CD4-positive, alpha-beta T cell (primary cell): Measurements from ENCODE around the gene ZCWPW1. TPM values are rescaled to one million over a fixed set of nuclear protein-coding genes. Genes with fewer than 3 reads are reported as not detected.
"Not testable (repeated sequence)": the region's sequence is repeated elsewhere in the genome, so short reads cannot be mapped to it uniquely, and the experiment has no call there.

ENCODE experiments used
- ATAC-seq: fragments of 200-7000 bp; cut with Tn5 transposase; one replicate; pipeline ENCODE4 v1.10.0; 2022; ENCODE audit warnings: mild to moderate bottlenecking; ENCODE audit not compliant: poor library complexity
- CTCF ChIA-PET: fragments of 350-600 bp; sonication (Branson Sonifier 250); formaldehyde crosslinking; loops from one replicate; lab custom pipeline; 2021; ENCODE audit warnings: antibody characterized with exemption, inconsistent platforms; lab: Charles Lee
- POLR2A ChIA-PET: fragments of 350-600 bp; sonication (Branson Sonifier 250); formaldehyde crosslinking; loops from one replicate; lab custom pipeline; 2021; ENCODE audit warnings: antibody characterized with exemption, inconsistent platforms; lab: Charles Lee
- DNase-seq, 14 experiments: peaks; one replicate each; pipeline ENCODE4 v3.0.0-alpha.2; 2013 to 2020; ENCODE audit warnings: mixed read lengths in 2 of 14
- H3K27ac ChIP-seq, 2 donors: one replicate each; pipeline versions ENCODE4 v1.5.1 to v1.7.0; 2013; ENCODE audit warnings: low read length in 2 of 2, low read depth in 1 of 2, mild to moderate bottlenecking in 1 of 2
- H3K27me3 ChIP-seq, 2 experiments: 1 replicate in 1 of 2; 2 replicates in 1 of 2; pipeline versions ENCODE4 v1.6.1 to v1.7.0; 2013; ENCODE audit warnings: low read length in 2 of 2, control low read depth in 1 of 2, mild to moderate bottlenecking in 1 of 2, moderate library complexity in 1 of 2; ENCODE audit not compliant: insufficient read depth in 2 of 2, control insufficient read depth in 1 of 2
- H3K36me3 ChIP-seq: one replicate; pipeline ENCODE4 v1.6.1; 2013; ENCODE audit warnings: low read length, control low read depth; ENCODE audit not compliant: insufficient read depth
- H3K4me1 ChIP-seq: one replicate; pipeline ENCODE4 v1.6.1; 2013; ENCODE audit warnings: low read length, control low read depth; ENCODE audit not compliant: insufficient read depth
- H3K4me3 ChIP-seq: one replicate; pipeline ENCODE4 v1.5.1; 2013; ENCODE audit warnings: mild to moderate bottlenecking, low read length, moderate library complexity
- H3K9me3 ChIP-seq, 2 experiments: 1 replicate in 1 of 2; 2 replicates in 1 of 2; pipeline versions ENCODE4 v1.6.1 to v1.7.0; 2013; ENCODE audit warnings: low read length in 2 of 2, mild to moderate bottlenecking in 2 of 2, control low read depth in 1 of 2, moderate library complexity in 1 of 2; ENCODE audit not compliant: control insufficient read depth in 1 of 2, insufficient read depth in 1 of 2
- H3K27ac Mint-ChIP-seq: one replicate; pipeline ENCODE4 v1.8.0; 2020; ENCODE audit warnings: mixed read lengths
- H3K27me3 Mint-ChIP-seq: one replicate; pipeline ENCODE4 v1.8.0; 2021; ENCODE audit warnings: mixed read lengths
- H3K36me3 Mint-ChIP-seq: one replicate; pipeline ENCODE4 v1.8.0; 2021; ENCODE audit warnings: low read depth, mixed read lengths
- H3K4me1 Mint-ChIP-seq: one replicate; pipeline ENCODE4 v1.8.0; 2021; ENCODE audit warnings: low read depth, mixed read lengths
- H3K4me3 Mint-ChIP-seq: one replicate; pipeline ENCODE4 v1.8.0; 2020; ENCODE audit warnings: mild to moderate bottlenecking, mixed read lengths
- H3K9me3 Mint-ChIP-seq: one replicate; pipeline ENCODE4 v1.8.0; 2020; ENCODE audit warnings: mixed read lengths
- intact Hi-C, 2 experiments: fragments of 100-400 bp; cut with DNase I in 1 of 2; cut with micrococcal nuclease in 1 of 2; formaldehyde crosslinking; loops; one replicate each; pipeline versions ENCODE4 v1.15.1 to v1.9.0; 2023 to 2025; cut with DNase I, micrococcal nuclease
- total RNA-seq, 174 experiments: library from RNA in 2 of 174; stranded (reverse) in 2 of 174; gene quantifications; one replicate each; pipeline ENCODE4 v1.2.3 and lab custom pipeline; 2021 to 2026
- TF ChIP-seq, protein P1 (sequence below): fragments of 200-600 bp; IDR thresholded peaks from one replicate; pipeline ENCODE4 v1.8.0; 2022; ENCODE audit warnings: antibody characterized with exemption, mild to moderate bottlenecking

ZCWPW1 gene
- total RNA-seq, 2 experiments from 2014 or later = 4.4 to 6.5 TPM

DNA sequence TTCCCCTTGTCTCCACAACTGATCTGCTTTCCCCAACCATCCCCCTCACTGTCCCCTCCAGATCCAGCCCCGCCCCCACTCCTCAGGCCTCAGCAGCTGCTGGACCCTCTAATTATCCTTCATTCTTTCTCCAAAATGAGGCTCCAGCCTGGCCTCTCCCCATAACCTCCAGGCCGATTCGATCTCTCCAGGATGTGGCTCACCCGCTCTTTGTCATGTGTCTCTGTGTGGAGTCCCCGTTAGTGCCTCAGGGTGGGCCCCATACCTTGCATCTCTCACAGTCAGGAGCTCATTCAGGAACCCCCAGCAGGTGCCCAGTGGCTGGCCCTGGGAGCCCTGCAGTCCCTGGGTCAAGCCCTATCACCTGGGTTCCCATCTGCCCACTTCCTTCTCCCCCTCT, 53.9 kb downstream of the ZCWPW1 start:
- no peaks in the 10 kb centered on the region for H3K36me3 ChIP-seq
- H3K9me3 ChIP-seq = no peaks in the 10 kb centered on the region
- H3K27ac ChIP-seq = no peak overlapping the region
- H3K4me1 Mint-ChIP-seq = peaks cover 3% of the 10 kb centered on the region
- peaks cover 14% of the 10 kb centered on the region for H3K4me1 ChIP-seq
- CTCF ChIA-PET = no interaction called here
- ATAC-seq (no peak), DNase-seq (peak in 1 of 14 experiments; percentile 16)
- H3K27me3 ChIP-seq = no peaks in the 10 kb centered on the region
- no peaks in the 10 kb centered on the region for H3K9me3 Mint-ChIP-seq
- no peak overlapping the region for H3K4me3 Mint-ChIP-seq
- no peak overlapping the region for H3K4me3 ChIP-seq
- intact Hi-C loops = no loop called here
- H3K27ac Mint-ChIP-seq = no peak overlapping the region
- TF ChIP-seq, protein P1, sequence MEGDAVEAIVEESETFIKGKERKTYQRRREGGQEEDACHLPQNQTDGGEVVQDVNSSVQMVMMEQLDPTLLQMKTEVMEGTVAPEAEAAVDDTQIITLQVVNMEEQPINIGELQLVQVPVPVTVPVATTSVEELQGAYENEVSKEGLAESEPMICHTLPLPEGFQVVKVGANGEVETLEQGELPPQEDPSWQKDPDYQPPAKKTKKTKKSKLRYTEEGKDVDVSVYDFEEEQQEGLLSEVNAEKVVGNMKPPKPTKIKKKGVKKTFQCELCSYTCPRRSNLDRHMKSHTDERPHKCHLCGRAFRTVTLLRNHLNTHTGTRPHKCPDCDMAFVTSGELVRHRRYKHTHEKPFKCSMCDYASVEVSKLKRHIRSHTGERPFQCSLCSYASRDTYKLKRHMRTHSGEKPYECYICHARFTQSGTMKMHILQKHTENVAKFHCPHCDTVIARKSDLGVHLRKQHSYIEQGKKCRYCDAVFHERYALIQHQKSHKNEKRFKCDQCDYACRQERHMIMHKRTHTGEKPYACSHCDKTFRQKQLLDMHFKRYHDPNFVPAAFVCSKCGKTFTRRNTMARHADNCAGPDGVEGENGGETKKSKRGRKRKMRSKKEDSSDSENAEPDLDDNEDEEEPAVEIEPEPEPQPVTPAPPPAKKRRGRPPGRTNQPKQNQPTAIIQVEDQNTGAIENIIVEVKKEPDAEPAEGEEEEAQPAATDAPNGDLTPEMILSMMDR = no peak
- H3K27me3 Mint-ChIP-seq = no peaks in the 10 kb centered on the region
- POLR2A ChIA-PET = no interaction called here
- peaks cover 4% of the 10 kb centered on the region for H3K36me3 Mint-ChIP-seq

DNA sequence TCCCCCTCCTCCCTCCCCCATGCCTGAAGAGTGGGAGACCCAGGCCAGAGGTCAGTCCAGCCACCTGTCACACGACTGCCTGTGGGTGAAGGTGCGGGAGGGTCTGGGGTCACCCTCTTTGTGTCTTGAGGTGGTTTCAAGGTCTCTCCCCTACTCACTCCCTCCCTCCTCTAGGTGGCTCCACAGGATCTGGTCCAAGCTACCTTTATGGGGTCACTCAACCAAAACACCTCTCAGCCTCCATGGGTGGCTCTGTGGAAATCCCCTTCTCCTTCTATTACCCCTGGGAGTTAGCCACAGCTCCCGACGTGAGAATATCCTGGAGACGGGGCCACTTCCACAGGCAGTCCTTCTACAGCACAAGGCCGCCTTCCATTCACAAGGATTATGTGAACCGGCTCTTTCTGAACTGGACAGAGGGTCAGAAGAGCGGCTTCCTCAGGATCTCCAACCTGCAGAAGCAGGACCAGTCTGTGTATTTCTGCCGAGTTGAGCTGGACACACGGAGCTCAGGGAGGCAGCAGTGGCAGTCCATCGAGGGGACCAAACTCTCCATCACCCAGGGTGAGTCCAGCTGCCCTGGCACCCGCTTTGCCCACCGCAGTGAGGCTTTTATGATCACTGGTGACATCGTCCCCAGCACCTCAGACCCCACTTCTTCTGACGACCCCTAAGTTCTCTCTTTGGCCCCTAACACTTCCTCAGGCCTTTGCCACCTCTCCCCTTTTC, 54.5 kb downstream of the ZCWPW1 start:
- Histone ChIP-seq H3K4me1 (peaks cover 14% of the 10 kb centered on the region), H3K4me3 (peak overlapping the region; percentile 28)
- CTCF ChIA-PET, H3K27me3 Mint-ChIP-seq, POLR2A ChIA-PET, H3K27ac ChIP-seq, ATAC-seq, H3K36me3 ChIP-seq, H3K9me3 ChIP-seq, H3K9me3 Mint-ChIP-seq, H3K27ac Mint-ChIP-seq, intact Hi-C loops, H3K4me3 Mint-ChIP-seq, H3K4me1 Mint-ChIP-seq, H3K36me3 Mint-ChIP-seq, H3K27me3 ChIP-seq: not testable (repeated sequence)
- DNase-seq = peak in 1 of 14 experiments; percentile 5

DNA sequence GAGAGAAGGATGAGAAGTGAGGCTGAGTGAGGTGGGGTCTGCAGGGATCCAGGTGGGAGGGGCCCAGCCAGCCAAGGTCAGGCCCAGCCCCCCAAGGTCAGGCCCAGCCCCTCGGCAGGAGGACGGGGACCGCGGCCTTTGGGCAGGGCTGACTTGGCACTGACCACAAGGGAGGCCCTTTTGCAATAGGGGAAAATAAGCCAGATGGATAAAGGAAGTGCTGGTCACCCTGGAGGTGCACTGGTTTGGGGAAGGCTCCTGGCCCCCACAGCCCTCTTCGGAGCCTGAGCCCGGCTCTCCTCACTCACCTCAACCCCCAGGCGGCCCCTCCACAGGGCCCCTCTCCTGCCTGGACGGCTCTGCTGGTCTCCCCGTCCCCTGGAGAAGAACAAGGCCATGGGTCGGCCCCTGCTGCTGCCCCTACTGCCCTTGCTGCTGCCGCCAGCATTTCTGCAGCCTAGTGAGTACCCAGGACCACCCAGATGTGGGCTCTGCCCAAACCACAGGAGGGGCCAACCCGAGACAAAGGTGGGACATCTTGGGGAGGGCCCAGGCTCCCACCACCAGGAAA, 55.2 kb downstream of the ZCWPW1 start, which contains the start of gene PILRA:
PILRA (plus strand) TSS at position 227 of the 571 bp plus-strand sequence; CDS start at position 397, 170 bp downstream.
- H3K27ac Mint-ChIP-seq = peak within 1 kb of the TSS; percentile 44

More for the DNA sequence above, 55.2 kb downstream of the ZCWPW1 start, which contains the start of gene PILRA:
- TF ChIP-seq, protein P1 = no peak
- Histone ChIP-seq H3K27ac (peak within 1 kb of the TSS in 1 of 2 donors; percentile 41), H3K36me3 (no peaks in the 10 kb centered on the region), H3K4me1 (peaks cover 14% of the 10 kb centered on the region), H3K27me3 (no peaks in the 10 kb centered on the region), H3K9me3 (no peaks in the 10 kb centered on the region), H3K4me3 (peak within 1 kb of the TSS; percentile 28)
- peak in 2 of 14 experiments; percentile 53 to 57 for DNase-seq
- Mint-ChIP-seq H3K36me3 (peaks cover 7% of the 10 kb centered on the region), H3K4me1 (peaks cover 10% of the 10 kb centered on the region), H3K27me3 (no peaks in the 10 kb centered on the region), H3K9me3 (no peaks in the 10 kb centered on the region), H3K4me3 (no peak within 1 kb of the TSS)
- intact Hi-C loops = no loop called here
- CTCF ChIA-PET = no interaction called here
- POLR2A ChIA-PET = no interaction called here
- no peak for ATAC-seq
